ENCODE results near the gene GGT6.

The GGT6 gene

GRCh38 chr17:4555873-4556759 is 4.3 kb downstream of the GGT6 start:
- no peak for TF ChIP-seq CTCF (IDR thresholded peaks at IDR 0.05; ENCODE audit: low read depth, low read length)
- H3K4me3 ChIP-seq (ENCODE audit: low read depth, low read length): peak overlapping the region; percentile 91

- peak within 1 kb of the TSS; percentile 91 for H3K4me3 ChIP-seq (ENCODE audit: low read depth, low read length)
- no peak for TF ChIP-seq CTCF (IDR thresholded peaks at IDR 0.05; ENCODE audit: low read depth, low read length)
Observed at GRCh38 chr17:4554997-4555799, 5.2 kb downstream of the GGT6 start, which contains the start of gene MYBBP1A. Gene MYBBP1A (minus strand): TSS chr17:4555384. CDS start chr17:4555324, 60 bp downstream.

- peak overlapping the region; percentile 91 for H3K4me3 ChIP-seq (ENCODE audit: low read depth, low read length)
- no peak for TF ChIP-seq CTCF (IDR thresholded peaks at IDR 0.05; ENCODE audit: low read depth, low read length)
Observed at GRCh38 chr17:4554441-4554996, 5.9 kb downstream of the GGT6 start.

- H3K4me3 ChIP-seq (ENCODE audit: low read depth, low read length): peak overlapping the region; percentile 91; the same call in 1 of the 2 replicates
- TF ChIP-seq CTCF (IDR thresholded peaks at IDR 0.05; ENCODE audit: low read depth, low read length): no peak
Observed at GRCh38 chr17:4553669-4554068, 6.7 kb downstream of the GGT6 start.

GRCh38 chr17:4551796-4552525 is 8.4 kb downstream of the GGT6 start:
- TF ChIP-seq CTCF (IDR thresholded peaks at IDR 0.05; ENCODE audit: low read depth, low read length): no peak
- no peak overlapping the region for H3K4me3 ChIP-seq (ENCODE audit: low read depth, low read length)

GRCh38 chr17:4551141-4551540 is 9.2 kb downstream of the GGT6 start:
- no peak for TF ChIP-seq CTCF (IDR thresholded peaks at IDR 0.05; ENCODE audit: low read depth, low read length)
- no peak overlapping the region for H3K4me3 ChIP-seq (ENCODE audit: low read depth, low read length)
